NOMO-1 treated with dmso at 0.1 percent for 144 hours (cell line): ENCODE results near the gene VEZF1.
"Not testable (repeated sequence)": the region's sequence is repeated elsewhere in the genome, so short reads cannot be mapped to it uniquely, and the experiment has no call there.

Experiments
- DNase-seq: peaks from one replicate; lab custom pipeline; 2025; ENCODE audit not compliant: unreplicated experiment; lab: John Stamatoyannopoulos, UW

VEZF1 gene

DNA sequence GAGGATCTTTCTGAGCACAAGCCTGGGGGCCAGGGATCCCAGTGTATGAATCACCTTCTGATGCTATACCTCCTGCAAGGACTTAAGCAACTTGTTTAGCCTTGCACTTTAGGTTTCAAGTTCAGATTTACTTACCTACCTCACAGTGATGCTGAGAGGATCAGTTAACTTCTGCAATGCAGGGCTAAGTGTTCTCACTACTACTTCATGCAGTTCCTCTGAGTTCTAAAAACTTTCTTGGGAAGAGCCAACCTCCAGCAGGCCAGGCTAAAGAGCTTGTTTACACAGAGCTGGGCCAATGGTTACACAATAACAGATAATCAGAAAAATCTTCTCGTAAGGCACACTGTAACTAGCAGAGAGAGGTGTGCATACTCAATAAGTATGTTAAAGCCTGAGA is 13.0 kb downstream of the VEZF1 start:
- DNase-seq, result no peak

DNA sequence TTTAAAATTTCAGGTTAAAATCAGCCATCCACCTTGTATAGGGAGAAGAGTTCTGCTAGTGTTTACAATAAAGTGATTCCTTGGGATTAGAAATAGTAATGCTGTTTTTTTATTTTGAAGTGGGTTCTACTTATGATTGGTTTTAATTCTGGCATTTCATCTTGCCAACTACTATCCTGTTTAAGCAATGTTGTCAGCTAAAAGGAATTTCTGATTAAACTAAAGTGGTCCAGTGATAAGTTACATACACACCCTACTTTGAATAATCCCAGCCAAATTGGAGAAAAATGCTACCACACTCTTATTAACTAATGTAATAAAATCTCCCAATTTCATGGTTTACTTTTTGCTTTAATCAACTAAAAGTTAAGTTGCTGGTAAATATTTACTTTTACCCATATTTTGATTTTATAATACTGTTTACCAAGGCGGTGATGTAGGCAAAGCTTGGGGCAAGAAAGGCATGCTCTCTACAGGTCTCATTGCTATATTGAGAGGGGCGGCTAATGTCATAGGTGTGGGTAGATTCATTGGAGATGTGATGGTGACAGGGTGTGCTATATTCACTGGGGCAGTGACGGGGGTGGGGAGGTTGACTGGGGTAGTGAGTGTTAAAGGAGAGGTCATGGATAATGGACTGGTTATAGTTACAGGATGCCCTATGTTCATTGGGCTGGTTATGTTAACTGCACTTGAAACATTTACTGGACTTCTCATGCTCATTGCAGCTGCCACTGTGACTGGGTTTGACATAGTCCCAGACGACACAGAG is 13.8 kb downstream of the VEZF1 start:
- DNase-seq, result not testable (repeated sequence)

DNA sequence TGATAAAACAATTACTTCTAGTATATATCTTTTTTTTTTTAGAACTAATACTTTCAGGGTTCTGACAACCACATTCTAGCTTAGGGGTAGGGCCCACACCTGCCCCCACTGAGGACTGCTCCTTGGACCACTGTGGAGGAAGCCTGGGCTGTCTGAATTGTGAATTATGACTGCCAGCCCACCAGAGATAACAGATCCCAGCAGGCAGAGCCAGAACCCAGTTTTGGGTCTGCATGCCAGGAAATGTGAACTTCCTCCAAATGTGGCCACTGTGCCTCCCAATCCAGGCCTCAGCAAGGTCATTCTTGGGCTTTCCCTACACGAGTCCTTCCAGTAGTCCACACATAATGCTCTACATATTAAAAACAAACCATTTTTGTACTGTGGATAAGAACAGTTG is 15.9 kb downstream of the VEZF1 start:
- DNase-seq, result no peak

DNA sequence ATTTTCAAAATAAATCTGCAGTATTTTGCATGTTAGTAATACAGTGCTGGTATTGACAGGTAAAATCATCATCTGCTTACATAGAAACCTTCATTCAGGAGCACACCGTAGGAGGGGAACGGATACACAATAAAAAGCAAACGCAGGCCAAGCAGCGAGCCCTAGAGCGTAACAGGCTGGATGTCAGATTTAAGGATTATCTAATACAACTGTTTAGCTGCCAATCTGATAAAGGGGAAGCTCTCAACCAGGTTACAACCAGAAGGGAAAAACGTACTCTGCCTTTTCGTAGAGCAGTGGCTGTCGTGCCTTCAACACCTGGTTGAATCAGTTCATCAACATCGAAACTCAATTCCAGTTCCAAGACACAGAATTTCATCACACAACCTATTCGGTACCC is 16.5 kb downstream of the VEZF1 start:
- DNase-seq, result no peak

DNA sequence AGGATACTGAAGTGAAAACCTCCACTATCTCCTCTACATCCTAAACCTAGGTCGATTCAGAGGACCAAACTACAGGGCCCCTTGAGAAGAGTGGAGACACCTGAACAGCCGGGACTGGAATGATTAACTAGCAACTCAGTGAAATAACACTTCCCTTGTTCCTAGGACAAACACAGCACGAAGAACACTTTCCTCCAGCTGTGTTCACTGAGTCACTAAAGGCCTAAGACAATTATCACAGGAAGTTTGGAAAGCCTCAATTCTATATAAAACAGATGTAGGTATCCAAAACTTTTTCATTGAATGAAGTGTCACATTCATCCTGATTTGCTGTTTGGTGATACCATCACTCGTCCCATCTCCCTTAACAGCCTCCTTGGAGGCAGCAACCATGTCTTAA is 17.3 kb downstream of the VEZF1 start:
- DNase-seq, result no peak

DNA sequence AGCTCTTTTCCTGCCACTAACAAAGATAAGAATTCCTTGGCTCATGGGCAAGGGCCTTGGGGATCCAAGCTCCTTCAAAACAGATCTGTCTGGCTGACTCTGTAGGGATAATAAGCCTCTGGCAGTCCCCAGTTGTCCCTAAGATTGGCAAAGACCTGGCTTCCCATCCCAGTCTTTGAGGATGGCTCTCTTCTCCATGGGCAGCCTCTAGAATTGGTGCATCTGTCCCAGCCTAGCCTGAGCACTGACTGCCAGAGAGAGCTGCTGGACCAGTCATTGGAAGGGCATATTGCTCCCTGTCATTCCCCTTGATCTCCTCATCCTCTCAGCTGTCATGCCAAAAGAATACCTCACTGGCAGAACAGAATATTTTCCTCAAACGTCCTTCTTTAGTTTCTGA is 19.6 kb downstream of the VEZF1 start:
- DNase-seq, result no peak

DNA sequence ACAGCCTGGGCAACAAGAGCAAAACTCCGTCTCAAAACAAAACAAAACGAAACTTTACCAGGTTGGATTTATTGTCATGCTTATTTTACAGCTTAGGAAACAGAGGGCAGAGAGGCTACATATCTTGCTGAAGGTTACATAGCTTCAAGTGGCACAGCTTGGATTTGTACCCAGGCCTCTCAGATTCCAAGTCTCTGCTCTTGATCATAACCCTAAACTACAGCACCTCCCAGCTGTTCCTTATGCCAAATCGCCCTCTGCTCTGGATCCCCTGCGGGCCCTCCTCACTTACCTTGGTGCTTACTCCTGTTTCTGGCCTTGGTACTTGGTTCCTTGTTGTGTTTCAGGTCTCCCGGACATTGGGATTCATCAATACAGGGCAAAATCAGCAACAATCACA is 21.2 kb downstream of the VEZF1 start:
- no peak for DNase-seq

DNA sequence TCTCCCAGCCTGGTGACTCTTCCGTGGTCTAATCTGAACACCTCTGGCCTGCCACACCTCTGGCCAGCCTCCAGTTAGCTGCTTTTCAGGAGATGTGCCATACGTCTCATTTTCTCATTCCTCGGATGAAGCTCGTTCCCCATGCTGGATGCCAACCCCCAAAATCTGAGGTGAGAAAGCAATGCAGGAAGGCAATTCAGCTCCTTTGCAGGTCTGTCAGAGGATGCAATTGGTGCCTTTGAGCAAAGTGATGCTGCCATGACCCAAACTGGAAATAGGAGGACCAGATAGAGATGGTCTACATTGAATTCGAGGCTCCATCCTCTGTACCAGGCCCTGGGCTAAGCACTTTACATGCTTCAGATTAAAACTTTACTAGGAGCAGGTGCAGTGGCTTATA is 21.8 kb downstream of the VEZF1 start:
- DNase-seq, result no peak

DNA sequence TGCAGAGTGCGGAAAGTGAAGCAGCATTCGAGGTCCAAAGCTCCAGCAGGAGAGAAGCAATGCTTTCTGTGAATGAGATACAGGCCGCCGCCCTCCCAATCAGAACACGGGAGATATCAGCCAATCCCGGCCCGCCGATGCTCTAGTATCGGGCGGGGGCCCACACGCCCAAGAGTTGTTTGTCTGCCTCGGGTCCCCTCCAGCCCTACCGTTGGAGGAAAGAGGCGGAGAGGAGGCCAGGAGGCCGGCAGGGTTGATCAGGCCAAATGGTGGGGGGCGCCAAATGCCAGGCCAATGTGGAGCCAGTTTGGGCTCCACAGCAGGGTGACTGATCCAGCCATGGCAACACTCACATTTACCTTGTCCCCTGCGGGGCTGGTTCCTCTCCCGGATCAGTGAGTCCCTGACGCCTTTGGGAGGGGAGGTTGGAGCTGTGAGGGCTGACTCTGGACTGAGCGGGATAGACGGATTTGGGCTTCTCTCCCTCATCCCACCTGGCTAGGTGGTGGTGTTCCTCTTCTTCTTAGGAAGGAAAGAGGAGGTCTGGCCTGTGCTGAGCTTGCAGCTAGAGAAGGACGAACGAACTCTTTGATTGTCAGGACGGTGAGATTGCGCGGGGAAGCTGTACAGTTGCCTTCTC is 22.4 kb downstream of the VEZF1 start:
- DNase-seq, result no peak

DNA sequence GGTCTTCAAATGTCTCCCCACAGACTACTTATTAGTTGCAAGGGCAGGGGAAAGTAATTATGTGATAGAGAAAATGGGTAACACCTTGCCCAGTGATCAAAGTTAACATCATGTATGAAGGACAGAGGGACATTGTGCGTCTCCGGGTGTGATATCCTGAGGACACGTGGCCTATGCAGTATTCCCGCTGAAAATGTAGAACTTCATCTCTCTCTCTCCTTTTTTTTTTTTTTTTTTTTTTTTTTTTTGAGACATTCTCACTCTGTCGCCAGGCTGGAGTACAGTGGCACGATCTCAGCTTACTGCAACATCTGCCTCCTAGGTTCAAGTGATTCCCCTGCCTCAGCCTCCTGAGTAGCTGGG is 24.9 kb downstream of the VEZF1 start:
- DNase-seq, result no peak

DNA sequence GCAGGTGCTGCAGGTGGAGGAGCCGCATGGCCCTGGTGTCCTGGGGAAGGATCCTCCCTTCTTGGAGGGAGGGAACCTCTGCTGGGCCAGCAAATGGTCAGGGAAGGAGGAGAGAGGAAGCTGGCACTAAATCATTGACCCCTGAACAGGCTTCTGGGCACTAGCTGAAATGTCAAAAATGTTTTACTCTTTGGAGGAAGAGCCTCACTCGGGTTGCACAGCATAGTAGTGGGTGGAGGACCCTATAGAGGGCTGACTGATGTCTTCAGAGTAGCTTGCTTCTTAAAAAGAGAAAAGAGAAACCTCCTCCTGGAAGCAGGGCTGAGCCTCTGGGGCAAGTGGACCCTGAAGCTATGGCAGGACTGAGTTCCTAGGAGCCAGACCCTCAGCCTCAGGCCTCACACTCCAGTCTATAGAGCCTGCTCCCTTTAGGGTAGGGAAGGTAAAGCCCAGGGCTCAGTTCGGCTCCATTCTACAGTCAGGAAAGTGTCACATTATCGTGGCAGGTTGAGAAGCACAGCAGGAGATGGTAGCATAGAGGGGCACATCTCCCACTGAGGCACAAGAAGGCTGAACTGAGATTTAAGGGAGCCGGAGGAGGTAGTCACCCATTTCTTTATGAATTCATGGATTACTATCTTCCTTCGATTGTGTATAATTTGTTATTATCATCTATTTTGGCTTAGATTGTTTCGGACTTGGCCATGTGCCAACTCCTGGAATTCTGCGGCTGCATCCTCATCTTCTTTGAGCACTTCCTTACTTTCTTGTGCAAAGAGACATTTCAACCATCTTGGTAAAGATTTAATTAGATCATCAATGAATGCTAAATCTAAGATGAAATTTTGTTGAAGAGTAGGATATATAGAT is 25.5 kb downstream of the VEZF1 start:
- no peak for DNase-seq

DNA sequence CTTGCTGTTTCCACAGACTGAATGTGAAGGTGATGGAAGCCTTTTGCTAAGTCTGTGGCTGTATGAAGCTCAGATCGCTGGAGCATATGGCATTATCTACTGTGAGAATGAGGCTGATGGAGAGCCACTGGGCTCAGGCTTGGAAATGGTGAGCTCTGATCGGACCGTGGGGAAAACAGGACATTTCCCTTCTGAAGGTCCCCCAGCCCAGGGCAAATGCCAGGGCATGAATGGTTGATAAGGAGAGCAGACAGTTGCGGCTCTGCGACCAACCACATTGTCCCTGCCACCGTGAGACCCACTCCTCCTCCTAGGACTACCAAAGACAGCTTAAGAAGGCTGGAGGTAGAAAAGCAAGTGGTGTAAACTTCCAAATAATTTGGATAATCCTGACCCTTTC is 28.1 kb downstream of the VEZF1 start:
- no peak for DNase-seq

DNA sequence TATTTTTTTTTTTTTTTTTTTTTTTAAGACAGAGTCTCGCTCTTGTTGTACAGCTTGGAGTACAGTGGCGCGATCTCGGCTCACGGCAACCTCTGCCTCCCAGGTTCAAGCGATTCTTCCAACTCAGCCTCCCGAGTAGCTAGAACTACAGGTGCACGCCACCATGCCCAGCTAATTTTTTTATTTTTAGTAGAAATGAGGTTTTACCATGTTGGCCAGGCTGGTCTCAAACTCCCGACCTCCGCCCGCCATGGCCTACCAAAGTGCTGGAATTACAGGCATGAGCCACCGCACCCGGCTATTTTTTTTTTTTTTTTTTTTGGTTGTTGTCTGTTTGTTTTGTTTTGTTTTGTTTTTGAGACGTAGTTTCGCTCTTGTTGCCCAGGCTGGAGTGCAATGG is 29.7 kb downstream of the VEZF1 start:
- DNase-seq, result not testable (repeated sequence)

DNA sequence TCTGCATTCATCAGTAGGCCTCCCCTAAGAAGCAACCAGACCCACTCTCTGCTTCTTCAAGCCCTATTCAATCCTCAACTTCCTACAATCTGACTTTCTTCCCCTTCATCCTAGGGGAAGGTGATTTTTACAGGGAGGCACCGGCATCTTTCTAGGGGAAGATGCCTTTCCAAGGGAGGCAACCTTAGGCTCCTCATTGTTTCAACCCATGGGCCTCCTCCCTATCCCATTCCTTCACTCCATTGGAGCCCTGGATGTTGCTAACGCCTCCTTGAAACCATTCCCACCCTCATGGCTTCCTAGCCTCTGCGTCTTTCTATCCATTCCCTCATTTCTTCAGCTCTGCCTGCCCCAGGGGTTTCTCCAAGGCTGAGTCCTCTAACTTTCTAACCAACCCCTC is 30.2 kb downstream of the VEZF1 start:
- DNase-seq, result no peak

DNA sequence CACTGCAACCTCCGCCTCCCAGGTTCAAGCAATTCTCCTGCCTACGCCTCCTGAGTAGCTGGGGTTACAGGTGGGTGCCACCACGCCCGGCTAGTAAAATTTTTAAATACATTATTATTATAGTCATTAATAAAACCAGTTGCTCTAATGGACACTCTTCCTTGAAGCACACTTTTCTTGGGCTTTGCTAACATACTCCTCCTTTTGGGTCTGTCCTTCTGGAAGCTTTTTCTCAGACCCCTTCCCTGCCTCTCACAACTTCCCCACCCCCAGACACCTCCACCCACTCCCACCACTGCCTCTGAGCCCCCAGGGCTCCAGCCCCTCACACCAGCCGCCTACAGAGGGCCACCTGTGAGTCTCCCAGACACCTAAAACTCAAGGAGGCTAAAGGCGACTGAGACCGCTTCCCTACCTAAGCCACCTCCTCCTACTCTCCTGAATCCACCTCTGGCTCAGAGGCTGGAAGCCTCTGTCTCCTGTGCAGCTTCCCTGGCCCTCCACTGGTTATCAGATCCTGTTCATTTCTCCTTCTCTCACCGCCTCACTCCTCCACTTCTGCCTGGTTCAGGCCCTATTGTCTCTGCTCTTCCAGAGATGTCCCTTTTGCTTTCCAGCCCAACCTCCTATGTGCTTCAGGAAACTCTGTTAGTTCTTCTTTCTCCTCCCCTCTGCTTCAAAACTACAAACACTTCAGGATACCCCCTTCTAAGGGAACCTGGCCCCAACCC is 30.8 kb downstream of the VEZF1 start:
- DNase-seq, result no peak

DNA sequence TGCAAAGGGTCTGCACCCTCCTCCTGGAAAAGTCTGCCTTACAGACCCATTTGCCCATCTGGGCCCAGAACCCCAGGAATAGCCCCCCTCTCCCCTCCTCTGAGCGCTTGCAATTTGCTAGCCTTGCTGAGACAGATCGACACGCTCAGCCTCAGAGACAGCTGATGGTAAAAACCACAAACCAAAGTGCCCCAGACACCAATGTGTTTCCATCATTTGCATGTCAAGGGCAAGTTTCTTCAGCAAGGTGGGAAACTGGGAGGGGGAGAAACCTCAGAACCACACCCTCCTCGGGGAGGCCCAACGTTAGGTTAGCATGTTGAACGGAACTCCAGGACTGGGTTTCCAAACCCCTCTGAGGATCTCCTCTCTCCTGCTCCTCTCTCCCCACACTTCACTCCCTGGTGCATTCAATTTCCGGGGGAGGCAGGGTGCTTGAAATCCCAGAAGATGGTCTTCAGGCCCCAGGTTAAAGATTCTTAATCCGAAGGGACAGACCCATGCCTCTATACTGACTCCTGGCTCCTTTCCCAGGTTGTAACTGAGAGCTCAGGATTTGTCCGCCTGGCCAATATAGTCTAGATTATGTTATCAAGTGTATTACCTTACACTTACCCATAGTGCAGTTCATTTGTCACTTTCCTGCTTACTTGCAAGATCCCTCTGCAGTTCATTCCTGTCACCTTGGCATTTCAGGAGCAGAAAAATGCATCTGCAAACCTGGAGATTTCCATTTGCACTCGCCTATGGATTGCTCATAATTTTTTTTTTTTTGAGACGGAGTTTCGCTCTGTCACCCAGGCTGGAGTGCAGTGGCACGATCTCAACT is 31.5 kb downstream of the VEZF1 start:
- DNase-seq, result no peak

DNA sequence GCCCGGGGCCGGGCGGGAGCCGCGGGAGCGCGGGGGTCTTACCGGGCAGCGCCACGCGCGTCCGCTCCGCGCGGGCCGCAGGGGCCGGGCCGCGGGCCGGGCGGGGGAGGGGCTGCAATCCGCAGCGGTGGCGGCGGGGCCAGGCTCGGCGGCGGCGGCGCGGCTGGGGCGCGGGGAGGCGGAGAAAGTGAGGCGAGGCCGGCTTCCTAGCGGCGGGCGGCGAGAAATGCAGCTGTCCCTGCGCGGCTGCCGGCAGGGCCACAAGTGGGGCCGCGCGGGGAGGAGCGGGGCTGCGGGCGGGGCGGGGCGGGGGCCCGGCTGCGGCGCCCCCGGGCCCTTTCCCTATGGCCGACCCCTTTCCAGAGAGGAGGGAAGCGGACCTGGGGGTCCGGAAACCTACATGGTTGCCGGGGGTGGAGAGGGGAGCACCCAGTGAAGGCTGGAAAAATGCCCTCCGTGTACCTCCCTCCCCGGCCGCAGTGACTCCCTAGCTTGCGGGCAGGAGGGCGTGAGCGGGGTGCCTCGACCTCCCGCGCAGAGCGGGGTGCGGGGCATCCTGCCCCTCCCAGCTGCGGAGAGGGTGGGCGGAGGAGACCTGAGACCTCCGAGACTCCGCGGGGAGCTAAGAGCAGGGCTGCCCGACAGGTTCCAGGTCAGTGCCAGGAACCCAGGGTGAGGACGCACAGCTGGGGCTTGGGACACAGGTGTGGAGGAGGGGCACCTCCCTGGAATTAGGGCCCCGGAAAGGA is 32.7 kb downstream of the VEZF1 start, which contains the start of gene CUEDC1:
TSS of gene CUEDC1 (minus strand) at position 230 of the 749 bp plus-strand sequence. CDS start 69,848 bp downstream, outside the sequence.
- peak; percentile 43 for DNase-seq

DNA sequence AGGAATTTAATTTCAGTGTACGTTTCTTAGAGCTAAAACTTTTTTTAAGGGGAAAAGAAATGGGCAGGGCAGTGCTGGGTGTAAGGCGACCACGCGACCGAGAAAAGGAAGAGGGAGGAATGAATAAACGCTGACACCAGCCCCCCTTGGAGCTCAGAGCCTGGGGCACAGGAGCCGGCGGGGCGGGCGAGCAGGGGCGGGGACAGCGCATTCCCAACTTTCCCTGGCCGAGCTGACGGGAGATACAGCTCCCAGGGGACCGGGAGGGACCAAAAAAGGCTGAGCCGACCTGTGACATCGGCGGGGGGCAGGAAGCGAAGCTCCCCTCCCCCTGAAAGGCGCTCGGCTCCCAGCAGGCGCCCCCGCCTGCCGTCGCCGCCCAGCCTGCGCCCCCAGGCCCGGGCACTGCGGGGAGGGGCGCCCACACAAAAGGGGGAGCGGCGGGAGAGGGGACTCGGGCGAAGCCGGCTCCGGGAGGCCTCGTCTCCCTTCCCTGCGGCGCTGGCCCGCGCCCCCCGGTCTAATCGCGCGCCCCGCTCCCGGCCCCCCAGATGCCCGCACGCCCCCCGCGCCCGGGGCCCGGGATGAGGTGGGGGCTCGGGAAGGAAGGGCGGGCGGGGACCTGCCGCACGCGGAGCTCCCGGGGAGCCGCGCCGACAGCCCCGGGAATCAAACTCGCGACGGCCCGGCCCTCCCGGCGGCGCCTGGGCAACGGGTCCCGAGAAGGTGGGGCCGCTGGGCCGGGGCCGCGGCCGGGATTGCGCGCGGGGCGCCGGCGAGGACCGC is 33.5 kb downstream of the VEZF1 start:
- no peak for DNase-seq
